Amniotic epithelial cell (primary cell): ENCODE results near the gene LRRC56.

Experiments used
- DNase-seq: peaks from one replicate; pipeline ENCODE4 v3.0.0-alpha.2; 2010; ENCODE audit warnings: low read depth

The LRRC56 gene

DNA sequence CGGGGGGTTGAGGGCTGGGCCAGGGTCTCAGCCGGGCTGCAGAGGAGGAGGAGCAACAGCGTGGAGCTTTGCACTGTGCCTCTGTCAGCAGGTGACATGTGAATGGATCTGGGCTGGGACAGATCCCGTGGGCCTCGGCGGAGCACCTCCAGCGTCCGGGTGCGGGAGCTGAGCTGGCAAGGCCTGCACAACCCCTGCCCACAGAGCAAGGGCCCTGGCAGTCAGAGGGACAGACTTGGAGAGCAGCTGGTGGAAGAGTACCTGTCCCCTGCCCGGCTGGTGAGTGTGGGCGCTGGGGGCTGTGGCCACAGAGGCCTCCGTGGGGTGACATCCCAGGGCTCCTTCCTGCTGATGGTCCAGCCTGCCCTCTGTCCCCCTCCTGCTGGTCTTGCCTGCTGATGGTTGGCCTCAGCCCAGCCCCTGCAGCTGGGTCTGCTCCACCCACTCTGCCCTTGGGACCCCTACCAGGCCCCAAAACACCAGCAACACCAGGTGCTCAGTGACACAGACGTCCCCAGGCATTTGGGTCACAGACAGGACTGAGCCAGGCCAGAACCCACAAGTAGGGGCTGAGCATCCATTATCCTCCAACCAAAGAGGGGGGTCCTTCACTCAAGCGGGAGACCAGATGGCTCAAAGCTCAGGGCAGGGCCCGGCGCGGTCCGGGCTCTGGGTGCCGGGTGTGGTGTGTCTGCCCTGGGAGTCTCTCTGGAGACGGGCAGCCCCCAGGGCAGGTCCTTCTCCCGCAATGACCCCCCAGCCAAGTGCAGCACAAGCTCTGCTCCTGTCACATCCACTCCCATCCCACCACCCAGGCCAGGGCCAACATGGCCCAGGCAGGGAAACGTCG is 3.5 kb downstream of the LRRC56 start:
- DNase-seq: no peak

DNA sequence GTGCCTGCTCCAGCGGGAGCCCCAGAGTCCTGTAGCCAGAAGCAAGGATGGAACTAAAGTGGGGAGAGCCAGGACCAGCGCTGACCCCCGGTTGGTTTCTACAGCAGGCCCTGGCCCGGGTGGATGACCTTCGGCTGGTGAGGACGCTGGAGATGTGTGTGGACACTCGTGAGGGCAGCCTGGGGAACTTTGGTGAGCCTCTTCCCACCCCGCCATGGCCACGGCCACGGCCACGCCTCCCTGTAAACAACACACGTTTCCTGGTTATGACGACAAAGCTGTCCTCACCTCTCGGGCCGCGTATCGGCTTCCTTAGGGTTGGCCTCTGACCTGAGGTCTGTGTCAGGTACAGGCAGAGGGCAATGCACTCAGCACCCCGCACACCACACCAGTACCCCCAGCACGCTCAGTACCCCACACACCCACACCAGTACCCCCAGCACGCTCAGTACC is 4.1 kb downstream of the LRRC56 start:
- no peak for DNase-seq

DNA sequence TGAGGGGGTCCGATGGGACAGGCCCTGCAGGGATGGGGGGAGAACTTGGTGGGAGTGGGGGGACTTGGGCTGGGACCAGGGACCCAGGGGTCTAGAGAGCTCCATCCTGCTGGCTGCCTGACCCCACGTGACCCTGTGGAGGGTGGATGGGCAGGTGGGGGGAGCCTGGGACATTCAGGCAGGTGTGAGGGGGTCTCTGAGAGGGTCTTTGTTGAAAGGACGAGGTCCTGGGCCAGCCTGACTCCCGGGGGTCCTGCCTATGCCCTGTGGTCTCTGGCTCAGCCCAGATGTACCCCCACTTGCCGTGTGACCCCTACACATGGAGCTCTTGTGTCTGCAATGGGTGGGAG is 7.5 kb downstream of the LRRC56 start:
- no peak for DNase-seq

DNA sequence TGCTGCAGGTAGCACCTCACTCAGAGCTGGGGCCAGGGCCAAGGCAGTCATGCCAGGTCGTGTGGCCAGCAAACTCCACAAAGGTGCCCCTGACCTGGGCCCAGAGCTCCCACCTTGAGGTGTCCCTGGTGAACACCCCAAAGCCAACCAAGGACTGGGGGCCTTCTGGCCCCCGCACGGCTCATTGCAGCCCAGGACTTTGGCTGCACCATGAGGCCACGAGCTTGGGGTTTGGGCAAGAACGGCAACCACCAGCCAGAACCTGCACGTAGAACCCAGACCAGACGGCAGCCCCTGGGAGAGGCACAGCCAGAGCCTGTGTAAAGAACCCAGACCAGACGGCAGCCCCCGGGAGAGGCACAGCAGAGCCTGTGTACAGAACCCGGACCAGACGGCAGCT is 7.8 kb downstream of the LRRC56 start:
- DNase-seq: no peak

DNA sequence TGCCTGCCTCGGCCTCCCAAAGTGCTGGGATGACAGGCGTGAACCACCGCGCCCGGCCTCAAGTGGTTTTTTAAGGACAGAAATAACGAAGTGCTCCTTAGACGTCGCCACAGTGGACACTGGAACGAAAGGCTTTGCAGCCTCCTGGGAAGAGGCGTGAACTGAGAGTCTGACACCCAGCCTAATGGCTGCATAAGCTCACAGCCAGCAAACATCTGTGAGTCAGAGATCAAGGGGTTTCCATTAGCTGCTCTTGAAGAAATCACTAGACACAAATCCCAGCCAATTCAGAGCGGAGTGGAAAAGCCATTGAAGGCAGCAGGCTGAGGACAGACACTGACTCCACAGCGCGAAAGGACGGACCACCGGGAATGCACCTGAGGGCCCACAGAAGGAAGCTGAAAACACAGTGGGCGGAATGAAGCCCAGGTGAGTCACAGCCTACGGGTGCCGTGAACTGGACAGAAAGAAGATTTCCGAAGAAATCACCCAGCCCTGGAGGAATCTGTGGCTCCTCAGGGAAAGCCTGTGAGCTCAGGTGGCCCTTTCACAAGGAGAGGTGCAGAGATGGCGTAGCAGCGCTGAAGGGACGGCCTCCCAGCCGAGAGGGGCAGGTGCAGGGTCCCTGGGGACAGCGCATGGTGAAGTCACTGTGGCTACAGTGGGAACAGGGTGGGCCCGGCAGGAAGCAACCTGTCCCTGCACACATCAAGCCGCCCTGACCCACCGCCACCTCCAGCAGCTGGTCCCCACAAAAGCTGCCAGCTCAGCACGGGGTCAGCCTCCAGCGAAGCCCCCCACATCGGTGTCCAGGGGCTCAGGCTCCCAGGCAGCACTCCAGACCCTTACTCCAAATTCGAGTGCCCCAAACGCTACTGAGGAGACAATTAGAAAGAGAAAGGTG is 11.6 kb downstream of the LRRC56 start:
- peak; percentile 16 for DNase-seq

DNA sequence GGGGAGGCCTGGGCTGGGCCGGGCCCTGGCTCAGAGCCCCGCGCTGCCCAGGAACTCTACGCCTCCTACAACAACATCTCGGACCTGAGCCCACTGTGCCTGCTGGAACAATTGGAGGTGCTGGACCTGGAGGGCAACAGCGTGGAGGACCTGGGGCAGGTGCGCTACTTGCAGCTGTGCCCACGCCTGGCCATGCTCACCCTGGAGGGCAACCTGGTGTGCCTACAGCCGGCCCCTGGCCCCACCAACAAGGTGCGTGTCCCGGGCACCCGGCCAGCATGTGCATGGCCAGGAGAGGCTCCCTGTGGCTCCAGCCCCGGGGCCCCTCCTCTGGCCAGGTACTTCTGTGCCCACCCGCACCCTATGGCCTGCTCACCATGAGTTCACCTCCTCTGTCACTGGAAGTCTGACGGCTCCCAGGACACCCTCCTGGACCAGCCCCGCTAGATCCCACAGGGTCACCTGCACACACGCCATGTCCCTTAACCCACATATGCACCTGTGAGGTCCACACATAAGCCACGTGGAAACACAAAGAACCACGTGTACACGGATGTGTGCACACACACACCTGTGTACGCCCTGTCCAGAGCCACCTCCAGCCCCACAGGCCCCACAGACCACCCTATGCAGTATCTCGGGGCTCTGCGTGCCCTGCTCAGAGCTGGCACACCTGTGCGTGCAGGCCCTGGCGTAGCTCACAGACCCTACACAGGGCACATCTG is 12.9 kb downstream of the LRRC56 start:
- no peak for DNase-seq

DNA sequence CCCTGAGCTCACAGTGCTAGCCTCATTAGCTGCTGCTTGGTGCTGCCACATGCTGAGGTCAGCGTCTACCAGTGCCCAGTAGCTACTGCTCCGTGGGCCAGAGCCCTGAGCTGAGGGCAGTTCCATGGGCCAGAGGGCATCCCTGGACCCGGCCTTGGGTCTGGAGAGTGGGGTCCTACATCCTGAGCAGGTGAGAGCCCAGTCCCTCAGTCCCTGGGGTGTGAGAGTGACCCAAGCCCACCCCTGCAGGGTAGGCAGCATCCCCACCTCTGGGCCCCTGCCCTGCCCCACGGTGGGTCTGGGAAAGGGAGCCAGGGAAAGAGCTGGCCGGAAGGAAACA is 13.4 kb downstream of the LRRC56 start:
- no peak for DNase-seq

DNA sequence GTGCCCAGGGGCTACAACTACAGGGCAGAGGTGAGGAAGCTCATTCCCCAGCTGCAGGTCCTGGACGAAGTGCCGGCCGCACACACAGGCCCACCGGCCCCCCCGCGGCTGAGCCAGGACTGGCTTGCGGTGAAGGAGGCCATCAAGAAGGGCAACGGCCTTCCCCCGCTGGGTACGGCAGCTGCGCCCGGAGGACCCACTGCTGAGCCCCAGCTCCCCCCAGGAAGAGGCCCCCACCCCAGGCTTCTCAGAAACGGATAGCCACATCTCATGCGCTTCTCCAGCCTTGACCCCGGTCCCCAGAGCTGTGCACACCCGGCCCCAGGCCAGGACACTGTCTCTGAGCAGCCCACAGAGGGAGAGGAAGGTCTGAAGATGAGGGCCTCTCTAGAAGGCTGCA is 13.8 kb downstream of the LRRC56 start:
- DNase-seq: no peak

DNA sequence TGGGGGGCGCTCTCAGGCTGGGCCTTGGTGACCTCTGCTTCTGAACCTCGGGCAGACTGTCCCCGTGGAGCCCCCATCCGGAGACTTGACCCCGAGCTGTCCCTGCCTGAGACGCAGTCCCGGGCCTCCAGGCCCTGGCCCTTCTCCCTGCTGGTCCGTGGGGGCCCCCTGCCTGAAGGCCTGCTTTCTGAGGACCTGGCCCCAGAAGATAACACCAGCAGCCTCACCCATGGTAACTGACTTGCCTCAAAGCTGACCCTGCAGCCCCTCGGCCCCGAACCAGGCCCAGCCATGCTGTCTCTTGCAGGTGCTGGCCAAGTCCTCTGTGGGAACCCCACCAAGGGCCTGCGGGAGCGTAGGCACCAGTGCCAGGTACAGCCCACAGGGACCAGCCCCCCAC is 14.3 kb downstream of the LRRC56 start:
- no peak for DNase-seq

DNA sequence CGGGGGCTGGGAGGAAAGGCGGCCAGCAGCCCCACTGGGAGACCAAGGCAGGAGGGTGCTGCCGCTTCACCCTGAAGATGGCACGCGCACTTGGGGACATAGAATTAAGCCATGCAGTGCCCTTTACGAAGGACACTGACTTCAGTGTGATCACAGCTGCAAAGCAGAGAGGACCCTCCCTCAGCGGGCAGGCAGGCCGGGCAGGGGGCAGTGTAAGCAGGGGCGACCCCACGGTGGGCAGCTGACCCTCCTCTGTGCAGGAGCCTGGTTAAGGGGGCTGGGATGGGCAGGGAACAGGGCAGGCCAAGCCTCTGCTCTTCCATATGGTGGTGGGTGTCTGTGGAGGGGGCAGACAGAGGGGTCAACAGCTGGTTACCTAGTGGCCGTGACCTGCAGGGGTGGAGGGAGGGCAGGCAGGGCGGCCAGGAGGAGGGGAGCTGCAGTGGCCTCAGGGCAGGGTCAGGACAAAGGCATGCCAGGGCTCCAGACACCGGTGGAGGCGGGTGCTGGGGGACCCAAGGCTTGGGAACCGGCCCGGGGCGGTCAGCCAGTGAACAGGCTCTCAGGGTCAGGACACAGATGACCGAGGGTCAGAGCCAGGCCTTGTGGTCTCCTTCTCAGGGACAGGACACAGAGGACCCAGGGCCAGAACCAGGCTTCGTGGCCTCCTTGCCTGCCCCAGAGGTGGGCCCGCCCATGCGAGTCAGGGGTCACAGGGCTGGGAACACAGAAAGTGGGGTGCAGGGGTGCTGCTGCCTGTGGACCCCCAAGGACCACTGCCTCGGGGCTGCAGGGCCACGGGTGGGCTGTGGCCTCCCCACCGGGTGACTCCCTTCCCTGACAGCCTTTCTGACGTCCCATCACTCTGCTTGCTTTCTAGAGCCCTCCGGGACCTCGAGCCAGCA is 16.0 kb downstream of the LRRC56 start:
- no peak for DNase-seq

DNA sequence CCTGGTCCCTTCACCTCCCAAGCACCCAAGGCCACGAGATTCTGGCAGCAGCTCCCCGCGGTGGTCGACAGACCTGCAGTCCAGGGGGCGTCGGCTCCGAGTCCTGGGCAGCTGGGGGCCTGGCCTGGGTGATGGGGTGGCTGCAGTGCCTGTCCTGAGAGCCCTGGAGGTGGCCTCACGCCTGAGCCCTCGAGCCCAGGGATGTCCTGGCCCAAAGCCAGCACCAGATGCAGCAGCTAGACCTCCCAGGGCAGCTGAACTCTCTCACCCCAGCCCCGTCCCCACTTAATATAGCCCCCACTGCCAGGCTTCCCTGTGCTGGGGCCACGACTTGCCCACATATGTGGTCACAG is 16.6 kb downstream of the LRRC56 start:
- DNase-seq: no peak

DNA sequence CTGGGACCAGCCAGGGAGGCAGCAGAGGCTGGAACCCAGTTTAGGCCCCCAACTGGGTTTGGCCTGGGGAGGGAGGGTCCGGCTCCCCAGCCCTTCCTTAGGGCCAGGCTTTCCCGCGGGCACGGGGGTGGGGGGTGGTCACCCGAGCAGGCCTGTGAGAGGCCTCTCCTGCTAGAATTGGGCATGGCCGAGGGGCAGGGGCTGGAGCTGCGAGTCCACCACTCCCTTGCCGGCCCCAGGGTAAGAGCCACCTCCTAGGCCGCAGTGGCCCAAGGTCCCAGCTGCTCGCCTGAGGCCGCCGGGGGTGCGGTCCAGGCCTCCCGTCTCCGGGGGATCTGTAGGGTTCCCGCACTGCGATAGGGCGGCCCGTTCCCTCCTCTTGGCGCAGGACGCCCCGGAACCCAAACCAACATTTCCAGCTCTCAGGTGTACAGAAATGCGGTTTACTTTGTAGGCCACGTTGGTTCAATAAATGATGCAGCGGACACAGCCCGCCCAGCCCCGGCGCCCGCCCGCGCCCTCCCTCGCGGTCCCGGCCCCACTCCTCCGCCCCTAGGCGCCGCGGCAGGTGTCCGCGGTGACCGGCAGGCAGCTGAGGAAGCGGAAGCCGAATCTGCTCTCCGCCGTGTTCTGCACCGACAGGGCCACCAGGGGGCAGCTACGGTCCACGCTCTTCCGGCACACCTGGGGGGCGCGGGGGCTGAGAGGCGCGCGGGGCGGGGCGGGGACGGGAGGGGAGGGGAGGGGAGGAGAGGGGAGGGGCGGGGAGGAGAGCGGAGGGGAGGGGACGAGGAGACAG is 17.3 kb downstream of the LRRC56 start:
- no peak for DNase-seq

DNA sequence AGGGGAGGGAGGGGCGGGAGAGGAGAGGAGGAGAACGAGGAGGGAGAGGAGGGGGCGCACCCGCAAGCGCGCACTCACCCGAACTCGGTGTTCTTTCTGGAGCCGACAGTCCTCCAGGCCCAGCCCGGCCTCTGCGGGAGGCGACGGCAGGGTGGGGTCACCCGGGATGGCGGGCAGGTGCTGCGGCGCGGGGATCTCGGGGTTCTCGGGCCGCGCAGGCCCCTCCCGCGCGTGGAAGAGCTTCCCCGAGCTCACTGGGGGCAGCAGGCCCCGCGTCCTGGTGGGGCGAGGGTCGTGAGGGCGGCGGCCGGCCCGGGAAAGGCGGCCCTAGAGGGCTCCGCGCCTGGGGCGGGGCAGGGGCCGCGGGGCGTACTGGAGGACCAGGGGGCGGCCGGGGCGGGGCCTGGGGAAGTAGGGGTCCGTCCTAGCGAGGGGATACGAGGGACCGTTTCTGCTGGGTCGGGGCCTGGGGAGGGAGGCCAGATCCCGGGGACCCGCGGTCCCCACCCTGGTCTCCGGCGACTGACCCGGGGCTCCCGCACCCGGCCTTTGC is 18.0 kb downstream of the LRRC56 start:
- DNase-seq: no peak

DNA sequence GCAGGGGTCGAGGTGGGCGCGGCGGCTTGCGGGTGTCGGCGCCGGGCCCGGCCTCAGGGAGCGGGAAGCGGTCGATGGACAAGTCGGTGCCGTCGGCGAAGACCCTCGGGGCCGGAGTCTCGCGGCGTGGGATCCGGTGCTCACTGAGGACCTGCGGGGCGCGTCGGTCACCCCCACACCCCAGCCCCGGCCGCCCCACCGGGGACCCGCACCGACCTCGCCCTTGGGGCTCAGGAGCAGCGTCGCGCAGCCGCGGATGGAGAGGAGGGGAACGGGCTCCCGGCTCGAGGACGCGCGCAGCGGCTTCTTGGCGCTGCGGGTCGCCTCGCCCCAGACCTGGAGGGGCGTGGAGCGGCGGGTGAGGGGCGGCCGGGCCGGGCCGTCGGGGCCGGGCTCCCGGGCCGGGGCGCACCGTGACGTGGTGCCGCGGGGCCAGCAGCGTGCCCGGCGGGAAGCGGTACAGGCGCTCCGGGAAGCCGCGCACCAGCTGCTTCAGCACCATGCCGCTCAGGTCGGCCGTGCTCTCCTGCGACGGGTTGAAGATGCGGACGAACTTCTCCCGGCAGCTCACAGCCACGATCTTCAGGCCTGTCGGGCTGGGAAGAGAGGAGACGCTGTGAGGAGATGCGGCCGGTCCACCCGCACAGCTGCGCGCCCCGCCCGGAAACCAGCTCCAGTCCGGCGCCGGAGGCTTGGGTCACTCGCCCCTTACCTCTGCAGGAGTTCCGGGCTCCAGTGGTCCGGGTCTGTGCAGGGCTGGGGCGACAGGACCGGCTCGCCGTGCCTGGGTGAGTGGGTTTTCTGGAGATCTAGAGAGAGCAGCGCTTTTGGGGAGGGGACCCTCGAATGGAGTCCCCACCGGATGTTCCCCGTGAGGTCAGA is 18.7 kb downstream of the LRRC56 start:
- DNase-seq: no peak

DNA sequence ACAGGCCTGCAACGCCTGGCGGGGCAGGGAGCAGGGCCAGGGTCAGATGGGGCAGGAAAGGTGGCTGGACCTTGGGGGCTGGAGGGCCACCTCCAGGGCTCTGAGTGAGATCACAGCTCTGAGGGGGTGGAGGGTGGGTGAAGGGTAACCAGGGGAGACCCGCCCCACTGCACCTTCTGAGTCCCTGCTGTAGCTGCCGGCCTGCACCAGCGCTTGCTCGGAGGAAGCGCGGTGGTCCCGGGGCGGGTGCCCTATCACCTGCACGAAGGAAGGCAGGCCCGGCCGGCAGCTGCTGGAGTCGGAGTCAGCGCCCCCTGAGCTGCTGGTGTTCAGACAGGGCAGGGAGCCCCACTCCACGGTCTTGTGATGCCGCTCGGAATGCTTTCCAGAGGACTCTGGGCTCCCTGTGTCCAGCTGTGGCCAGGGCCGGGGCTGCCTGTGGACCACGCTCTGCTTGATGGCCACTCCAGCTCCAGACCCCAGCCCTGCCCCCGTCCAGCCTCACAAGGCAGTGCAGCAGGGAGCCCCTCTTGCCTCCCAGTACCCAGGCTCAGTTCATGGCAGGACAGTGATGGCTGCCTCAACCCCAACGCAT is 19.4 kb downstream of the LRRC56 start:
- no peak for DNase-seq

DNA sequence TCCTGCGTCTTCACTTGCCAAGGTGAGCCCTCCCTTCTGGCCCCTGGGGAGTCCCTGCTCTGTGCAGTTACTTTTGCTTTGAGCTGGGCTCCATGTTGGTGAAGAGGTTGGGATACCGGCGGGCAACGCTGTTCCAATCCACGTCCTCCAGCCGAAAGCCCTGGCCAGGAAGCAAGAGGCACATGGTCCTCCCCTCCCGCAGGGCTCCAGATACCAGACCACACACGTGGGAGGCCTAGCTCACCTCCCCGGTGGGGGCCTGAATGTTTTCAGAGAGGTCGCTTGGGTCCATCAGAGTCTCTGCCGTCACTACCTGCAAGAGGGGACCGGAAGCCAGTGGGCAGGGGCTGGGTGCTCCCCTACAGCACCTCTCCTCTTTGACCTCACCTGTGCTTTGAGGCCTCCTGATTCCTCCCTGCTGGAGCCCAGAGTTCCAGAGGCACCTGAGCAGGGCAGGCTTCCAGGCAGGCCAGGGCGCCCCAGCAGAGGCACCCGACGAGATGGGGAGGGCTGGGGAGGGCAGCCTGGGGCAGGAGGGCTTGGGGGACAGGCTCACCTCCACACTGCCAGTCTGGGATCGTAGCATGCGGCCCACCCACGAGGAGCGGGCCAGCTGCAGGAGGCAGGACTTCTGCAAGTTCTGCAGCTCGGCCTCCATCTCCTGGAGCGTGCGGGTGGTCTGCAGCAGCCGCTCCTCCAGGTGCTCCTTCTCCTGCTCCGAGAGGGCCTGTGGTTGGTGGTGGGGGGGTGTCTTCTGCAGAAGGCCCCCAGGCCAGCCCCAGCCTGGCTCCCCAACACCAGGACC is 20.2 kb downstream of the LRRC56 start:
- no peak for DNase-seq

DNA sequence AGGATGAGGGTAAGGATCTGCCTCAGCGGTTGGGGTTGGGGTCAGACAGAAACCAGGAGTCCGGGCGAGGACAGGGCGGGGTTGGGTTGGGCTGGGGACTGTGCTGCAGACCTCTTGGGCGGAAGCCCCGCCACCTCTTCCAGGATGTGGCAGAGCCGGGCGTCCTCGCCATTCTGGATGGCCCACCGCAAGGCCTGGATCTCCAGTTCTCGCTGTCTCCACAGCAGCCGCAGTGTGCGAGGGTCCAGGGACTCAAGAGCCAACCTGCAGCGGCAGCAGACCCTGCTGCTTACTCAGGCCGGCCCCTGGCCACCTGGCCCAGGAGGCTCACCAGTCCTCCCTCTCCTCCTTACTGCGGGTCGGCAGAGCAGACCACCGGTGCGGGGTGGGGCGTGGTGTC is 21.2 kb downstream of the LRRC56 start:
- DNase-seq: no peak

DNA sequence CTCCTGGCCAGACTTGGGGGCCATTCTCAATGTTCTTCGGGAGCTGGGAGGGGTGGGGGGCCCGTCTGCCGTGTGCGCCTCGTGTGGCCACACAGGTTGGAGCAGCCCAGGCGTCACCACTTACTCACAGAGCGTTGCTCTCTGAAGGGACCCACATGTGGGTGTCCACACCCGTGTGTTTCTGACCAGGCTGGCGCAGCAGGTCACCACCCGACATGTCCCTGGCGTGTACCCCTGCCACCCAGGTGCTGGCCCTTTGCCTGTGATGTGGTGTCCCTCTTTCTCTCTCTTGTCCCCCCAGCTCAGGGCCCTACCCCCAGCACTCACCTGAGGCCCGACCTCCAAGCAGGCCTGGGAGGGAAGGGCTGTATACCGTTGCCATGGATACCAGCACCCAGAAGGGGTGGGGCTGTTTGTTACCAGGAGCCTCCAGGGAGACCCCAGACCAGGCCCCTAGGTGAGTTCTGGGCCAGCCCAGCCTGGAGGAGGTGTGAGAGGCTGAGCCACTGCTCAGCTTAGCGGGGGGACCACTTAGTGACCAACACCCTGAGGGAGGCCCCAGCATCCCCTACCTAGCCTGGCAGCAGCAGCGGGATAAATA is 21.8 kb downstream of the LRRC56 start:
- DNase-seq: no peak
